Forelimb muscle (tissue), 1 donor: ENCODE measurements around the gene IFT57. TPM values are rescaled to one million over a fixed set of nuclear protein-coding genes. Genes with fewer than 3 reads are reported as not detected.
"Not testable (repeated sequence)": the region's sequence is repeated elsewhere in the genome, so short reads cannot be mapped to it uniquely, and the experiment has no call there.

Source experiments
- DNase-seq: peaks from one replicate; pipeline ENCODE4 v3.0.0-alpha.2; 2013; ENCODE audit warnings: low read depth
- polyA plus RNA-seq: library from polyadenylated mRNA; unstranded; fragments of 120-200 nt; gene quantifications from one replicate; pipeline ENCODE4 v1.2.1, GENCODE V29; 2013; ENCODE audit not compliant: insufficient read length

Gene IFT57, protein sequence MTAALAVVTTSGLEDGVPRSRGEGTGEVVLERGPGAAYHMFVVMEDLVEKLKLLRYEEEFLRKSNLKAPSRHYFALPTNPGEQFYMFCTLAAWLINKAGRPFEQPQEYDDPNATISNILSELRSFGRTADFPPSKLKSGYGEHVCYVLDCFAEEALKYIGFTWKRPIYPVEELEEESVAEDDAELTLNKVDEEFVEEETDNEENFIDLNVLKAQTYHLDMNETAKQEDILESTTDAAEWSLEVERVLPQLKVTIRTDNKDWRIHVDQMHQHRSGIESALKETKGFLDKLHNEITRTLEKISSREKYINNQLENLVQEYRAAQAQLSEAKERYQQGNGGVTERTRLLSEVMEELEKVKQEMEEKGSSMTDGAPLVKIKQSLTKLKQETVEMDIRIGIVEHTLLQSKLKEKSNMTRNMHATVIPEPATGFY
- polyA plus RNA-seq = 24.6 TPM

DNA sequence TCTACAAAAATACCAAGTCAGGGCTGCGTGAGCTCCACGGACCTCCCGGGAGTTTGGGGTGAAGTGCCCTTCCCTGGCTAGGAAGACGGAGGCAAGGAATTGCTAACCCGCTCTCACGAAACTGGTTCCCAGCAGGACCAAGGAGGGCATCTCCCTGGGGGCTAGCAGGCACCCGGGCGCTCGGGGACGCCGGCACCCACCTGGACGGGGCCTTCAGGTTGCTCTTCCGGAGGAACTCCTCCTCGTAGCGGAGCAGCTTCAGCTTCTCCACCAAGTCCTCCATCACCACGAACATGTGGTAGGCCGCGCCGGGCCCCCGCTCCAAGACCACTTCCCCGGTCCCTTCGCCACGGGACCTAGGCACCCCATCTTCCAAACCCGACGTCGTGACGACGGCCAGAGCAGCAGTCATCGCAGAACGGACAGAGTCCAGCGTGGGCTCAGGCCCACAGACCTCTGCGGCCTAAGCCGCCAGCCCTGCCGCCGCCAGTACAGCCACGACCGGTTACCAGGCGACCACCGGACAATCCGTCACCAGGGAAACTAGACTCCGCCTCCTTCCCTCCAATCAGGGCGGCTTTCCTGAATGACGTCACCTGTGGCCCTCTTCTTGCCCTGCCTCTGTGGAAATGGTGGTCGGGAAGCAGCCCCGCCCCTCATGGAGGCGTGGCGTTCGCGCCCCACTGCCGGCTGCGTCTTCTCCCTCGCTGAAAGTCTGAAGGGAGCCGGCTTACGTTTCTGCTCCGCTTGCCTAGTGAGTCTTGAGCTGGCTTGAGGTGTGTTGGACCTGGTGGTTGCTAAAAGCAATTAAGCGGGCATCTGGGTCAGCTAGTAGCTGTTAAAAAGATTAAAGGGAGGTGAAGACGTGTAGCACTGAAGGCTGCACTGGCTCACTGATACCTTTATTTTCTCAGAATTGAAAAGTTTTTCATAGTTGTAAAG is at the start of gene IFT57:
TSS of gene IFT57 (minus strand) at position 514 of the 942 bp plus-strand sequence. CDS start at position 412, 102 bp downstream.
- peak; percentile 99 for DNase-seq

DNA sequence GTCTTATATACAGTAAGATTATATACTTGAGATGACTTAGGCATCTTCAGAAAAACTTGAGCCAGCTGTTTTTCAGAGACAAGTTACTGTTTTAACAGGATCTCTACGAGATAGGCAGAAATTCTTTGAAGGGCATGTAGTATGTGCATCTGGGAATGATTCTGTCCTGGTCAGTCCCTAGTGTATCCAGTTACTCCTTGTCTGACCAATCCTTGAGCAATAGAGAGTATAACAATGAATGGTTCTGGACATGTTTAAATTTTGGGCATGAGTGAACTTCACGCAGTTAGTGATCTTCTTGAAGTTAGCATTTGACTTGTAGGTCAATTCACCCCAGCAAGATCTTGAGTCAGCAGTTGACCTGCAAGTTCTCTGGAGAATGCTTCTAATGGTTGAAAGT is 49.4 kb upstream of the IFT57 start:
- DNase-seq = no peak

DNA sequence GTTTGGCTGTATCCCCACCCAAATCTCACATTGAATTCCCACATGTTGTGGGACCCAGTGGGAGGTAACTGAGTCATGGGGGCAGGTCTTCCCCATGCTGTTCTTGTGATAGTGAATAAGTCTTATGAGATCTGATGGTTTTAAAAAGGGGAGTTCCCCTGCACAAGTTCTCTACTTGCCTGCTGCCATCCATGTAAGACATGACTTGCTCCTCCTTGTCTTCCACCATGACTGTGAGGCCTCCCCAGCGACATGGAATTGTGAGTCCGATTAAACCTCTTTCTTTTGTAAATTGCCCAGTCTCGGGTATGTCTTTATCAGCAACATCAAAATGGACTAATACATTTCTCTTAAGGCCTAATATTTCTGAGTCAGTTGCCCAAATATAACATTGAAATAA is 46.0 kb upstream of the IFT57 start:
- not testable (repeated sequence) for DNase-seq

DNA sequence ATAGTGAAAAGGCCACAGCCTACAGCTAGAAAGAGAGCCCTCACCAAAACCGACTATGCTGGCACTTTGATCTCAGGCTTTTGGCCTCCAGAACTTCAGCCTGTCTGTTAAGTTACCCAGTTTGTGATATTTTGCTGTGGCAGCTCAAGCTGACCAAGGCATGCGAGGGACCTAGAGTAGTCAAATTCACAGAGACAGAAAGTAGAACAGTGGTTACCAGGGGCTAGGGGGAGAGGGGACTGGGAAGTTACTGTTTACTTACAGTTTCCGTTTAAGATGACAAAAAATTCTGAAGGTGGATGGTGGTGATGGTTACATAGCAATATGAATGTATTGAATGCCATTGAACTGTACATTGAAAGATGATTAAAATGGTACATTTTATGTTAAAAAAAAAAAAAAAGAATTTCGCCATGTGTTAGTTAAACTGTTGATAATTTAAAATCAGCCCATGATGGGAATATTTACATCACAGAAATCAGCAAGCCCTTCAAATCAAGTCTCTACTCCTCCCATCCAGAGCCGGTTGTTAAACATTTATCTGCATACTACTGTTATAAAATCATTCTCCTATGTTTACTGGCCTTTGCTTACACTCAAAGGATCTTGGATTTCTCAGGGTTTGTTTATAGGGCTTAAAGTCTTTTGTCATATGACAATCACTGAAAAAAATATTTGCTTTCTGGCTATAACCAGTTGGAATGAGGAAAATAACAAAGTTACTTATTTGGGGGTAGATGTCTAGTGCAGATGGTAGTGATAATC is 42.5 kb upstream of the IFT57 start:
- DNase-seq = not testable (repeated sequence)

DNA sequence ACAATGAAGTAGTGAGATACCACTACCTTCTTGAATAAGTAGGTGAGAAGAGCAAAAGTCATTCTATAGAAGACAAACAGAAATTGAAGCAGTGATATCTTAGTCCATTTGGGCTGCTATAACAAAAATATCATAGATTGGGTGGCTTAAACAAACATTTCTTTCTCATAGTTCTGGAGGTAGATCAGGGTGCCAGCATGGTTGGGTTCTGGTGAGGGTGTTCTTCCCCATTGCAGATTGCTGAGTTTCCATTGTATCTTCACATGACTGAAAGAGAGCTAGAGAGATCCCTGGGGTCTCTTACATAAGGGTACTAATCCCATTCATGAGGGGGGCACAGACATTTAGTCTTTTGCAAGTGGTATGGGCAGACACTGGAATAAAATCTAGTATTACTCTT is 32.9 kb upstream of the IFT57 start:
- no peak for DNase-seq

DNA sequence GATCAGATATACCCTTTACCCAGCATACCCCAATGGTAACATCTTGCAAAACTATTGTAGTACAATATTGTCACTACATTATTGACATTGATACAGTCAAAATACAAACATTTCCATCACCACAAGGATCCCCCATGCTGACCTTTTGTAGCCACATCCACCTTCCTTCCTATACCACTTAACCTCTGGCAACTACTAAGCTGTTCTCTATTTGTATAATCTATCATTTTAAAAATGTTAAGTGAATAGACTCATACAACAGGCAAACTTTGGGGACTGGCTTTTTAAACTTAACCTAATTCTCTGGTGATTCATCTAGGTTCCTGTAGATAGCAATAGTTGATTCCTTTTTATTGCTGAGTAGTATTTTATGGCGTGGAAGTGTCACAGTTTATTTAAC is 29.6 kb upstream of the IFT57 start:
- DNase-seq = no peak

DNA sequence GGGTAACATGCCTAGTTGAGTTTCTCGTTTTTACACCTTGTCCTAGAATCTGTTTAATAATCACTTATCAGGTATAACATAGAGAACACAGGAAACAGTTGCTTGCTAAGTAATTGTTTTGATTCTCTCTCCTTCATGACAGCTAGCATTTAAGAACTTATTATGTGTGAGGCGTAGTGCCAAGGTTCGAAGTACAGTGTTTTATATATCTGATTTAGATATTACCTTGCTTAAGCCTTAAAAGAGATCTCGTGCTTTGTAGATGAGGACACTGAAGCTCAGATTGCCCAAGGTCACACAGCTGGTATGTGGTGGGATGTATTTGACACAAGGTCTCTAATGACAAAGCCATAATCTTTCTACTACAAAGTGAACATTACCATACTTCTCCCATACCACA is 29.0 kb upstream of the IFT57 start:
- no peak for DNase-seq

DNA sequence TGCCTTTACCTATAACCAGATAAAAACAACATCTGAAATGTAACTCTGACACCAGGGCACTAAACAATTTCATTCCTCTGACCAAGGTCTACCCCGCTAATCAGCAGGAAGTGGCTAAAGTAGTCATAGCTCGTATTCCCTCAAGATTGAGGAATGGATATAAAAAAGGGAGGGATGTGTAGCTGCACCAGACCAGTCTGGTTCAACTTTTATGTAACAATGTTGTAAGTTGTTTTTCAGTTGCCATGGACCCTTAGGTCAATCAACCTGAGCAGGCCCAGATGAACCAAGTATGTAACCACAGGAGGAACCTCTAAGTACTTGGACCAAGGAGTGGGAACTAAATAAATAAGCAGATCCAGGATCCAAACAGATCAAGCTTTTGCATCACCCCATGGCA is 28.4 kb upstream of the IFT57 start:
- no peak for DNase-seq

DNA sequence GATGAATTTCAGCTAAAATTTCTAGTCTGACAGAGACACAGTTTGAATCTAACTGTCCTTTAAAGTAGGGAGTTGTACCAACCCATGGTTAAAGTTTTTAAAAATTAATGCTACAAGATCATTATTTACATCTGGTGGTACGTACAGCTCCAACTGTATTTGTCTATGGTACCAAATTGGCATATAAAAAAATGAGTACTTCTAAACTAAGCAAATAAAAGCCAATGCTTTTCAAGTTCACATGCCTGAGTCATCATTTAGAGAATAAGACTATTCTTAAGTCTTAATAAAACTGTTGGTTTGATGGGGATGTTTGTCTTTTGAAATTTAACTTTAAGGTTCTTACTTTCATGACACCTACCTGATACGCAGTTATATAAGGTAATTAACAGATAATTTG is 21.0 kb upstream of the IFT57 start:
- DNase-seq = no peak

DNA sequence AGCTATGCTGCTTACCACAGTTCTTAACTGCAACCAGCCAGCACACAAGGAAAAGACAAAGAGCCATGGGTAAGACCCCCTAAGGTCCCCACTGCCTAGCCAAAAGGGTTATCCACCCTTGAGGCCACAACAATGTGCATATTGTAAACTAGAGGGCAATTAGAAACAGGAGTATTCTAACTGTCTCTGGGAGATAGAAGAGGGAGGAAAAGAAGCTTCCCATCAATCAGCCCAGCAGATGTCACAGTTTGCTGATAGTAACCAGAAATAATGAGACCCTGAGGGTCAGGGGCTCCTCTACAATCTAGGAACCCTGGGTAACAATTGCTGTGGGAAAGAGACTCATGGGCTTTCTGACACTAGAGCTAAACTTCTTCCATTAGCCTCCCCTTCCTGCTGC is 20.6 kb upstream of the IFT57 start:
- DNase-seq = no peak

DNA sequence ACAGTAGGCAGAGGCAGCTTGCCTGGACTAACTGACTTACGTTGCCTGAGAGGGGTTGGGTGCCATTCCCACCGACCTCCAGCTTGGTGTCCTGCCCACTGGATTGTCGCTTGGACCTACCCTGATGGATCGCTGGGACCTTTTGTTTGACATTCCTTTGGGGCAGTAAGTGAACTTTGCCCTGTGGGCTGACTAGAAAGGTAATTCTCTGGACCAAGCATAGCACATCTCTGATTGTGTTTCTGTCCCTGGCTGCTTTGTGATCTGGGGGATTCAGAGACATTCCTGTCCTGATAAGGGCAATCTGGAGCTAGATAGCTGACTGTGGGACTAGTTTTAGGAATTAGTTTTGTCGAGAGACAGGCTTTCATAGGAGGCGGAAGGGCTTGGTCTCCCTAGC is 19.5 kb upstream of the IFT57 start:
- no peak for DNase-seq

DNA sequence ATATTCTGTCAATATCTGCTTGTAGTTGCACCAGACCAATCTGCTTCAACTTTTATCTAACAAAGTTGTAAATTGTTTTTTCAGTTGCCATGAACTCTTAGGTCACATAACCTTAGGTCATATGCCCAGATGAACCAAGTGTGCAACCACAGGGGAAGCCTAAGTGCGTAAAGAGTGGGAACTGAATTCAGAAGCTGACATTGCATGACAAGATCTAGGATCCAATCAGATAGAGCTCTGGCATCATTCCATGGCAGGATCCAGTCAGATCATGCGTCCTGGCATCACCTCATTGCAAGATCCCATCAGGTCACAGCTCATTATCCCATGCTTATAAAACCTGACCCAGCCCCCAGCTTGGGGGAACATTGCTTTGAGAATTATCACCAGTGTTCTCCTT is 18.9 kb upstream of the IFT57 start:
- DNase-seq = no peak

DNA sequence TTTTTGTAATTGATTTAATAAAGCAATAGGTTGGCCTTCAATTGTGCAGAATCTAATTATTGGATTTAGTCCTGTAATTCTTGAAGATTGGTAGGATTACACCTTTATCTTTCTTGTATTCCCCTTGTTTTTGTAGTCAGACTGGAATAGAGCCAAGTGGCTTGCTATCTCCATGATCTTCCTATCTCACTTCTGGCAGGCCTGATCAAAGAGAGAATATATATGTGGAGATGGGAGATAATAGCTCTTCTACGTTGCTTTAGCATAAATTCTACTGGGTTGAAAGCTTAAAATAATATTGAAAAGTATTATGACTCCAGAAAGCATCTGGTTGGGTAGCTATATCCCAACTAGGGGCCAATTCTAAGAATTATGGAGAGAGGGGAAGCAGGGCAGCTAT is 16.9 kb upstream of the IFT57 start:
- no peak for DNase-seq

DNA sequence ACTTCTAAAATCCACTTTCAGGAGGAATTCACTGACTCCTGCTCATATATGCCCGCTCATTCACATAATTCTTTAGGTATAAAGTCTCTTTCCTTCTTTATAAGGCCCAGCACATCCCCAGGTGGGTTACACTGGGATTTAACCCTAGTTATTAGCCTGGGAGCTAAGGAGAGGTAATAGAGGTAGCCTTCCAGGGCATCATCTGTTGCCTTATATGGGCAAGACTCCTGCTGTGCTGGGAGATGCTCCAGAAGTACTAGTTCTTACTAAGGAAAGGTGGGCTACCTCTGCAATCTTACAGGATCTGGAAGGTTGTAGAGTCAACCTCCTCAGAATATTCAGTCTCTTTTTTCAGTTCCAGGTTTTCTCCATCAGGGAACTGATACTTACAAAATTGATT is 13.1 kb upstream of the IFT57 start:
- DNase-seq = no peak

DNA sequence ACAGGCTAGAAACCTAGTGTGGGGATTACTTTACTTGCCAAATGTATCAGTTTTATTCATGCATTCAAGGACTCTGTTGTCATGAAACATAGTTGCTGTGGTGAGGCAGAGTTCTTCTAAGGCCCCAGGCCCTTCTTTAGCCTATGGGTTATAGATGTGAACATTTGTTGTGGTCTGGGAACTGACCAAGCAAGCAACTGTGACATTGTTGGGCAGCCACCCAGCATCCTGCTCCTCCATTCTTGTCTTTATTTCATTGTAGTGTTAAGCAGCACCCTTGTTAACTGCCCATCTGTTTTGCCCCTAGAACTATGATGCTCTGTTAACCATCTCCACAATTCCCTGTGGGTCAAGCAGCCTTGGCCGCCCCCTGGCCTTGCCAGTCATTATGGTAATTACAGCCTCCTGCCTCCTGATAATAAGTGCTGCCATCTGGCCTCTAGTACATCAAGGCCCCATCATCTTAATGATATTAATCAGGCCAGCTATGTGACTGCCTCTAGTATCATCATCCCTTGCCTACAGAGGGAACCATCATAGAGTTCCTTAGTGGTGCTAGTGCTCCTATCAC is 12.2 kb upstream of the IFT57 start:
- DNase-seq = no peak

DNA sequence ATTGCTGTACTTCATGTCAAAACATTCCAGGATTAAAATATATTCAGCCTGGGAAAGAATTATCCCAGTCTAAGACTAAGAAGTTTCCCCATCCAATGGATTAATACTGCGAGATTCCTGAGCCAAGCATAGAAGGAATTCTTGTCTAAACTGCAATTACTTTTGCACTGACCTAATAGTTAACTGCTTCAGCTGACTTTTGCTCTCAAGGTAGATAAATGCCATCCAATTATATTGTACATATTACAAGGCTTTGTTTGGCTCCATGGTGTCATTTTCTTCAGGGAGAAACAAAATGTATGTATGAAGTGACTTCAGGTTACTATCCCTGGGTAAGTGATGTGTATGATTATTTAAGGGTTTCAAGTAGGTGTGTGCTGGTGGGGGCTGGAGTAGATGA is 6.1 kb upstream of the IFT57 start:
- DNase-seq = no peak

DNA sequence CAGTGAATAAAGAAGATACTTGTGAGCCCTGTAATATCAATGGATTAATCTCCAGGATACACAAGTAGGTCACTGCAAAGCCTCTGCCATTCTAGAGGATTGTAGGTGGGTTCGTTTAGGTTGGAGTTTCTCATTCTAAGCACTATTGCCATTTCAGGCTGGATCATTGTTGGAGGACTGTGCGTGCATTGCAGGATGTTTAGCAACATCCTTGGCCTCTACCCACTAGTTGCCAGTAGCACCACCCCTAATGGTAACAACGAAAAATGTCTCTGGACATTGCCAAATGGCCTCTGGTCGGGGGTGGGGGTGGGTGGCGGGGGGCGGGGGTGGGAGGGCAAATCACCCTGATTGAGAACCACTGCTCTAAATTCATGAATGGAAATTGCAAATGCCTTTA is 4.9 kb upstream of the IFT57 start:
- DNase-seq = no peak

DNA sequence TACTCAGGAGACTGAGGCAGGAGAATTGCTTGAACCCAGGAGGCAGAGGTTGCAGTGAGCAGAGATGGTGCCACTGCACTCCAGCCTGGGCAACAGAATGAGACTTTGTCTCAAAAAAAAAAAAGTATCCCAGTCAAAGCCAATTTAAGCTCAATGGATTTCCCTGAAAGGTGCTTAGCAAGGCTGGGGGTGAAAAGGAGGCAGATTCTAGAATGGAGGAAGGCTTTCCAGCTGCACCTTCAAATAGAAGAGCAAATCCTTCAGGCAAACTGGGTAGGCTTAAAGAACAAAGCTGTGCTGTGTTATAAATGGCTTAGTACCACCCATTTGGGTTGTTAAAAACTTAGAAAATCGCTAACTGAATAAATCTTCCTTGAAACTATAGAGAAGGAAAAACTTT is 3.0 kb upstream of the IFT57 start:
- no peak for DNase-seq

DNA sequence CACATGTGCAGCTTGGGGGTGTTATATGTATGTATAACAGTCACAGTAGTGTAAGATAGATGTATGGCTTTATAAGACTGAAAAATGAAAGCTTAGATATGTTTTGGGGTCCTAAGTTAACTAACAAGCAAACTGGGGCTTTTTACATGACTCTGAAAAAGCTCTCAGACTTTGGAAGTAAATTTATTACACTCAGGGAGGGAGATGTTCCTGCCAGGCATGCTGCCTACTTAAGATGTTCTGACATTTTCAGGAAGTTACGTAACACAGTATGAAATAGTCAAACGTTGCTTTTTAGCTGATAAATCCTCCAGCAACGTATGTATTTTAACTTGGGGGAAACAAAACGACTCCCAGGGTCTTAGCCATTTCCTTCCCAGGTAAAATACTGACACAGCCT is 1.7 kb upstream of the IFT57 start:
- DNase-seq = no peak

DNA sequence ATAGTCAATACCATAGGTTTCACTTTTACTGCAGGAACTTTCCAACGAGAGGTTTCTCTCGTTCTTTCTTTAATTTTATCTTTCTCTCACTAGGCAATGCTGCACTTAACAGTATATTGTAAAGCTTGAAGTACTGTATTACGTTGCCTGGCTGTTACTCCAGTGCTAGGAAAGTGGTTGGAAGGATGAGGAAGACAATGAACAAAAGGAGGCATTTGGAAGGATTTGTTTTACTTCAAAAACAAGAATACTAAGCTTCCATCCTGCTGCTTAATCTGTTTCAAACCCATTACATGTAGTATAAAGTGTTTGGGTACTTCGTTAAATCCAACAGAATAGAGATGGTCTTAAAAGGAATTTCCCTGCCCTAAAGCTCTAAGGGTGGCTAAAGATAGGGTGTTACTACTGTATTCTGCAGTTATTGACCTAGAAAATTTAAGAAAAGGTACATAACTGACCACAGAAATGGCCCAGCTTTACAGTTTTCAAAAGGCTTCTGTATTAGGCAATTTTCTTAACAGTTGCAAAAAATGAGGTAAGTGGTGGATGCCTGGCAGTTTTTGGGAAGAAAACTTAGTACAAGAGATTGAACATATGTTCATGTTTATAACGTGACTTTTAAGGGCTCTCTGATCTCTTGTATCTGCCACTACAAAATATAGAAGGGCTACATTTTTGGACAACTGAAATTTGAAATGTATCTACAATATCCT is 785 bp upstream of the IFT57 start:
- DNase-seq = no peak

DNA sequence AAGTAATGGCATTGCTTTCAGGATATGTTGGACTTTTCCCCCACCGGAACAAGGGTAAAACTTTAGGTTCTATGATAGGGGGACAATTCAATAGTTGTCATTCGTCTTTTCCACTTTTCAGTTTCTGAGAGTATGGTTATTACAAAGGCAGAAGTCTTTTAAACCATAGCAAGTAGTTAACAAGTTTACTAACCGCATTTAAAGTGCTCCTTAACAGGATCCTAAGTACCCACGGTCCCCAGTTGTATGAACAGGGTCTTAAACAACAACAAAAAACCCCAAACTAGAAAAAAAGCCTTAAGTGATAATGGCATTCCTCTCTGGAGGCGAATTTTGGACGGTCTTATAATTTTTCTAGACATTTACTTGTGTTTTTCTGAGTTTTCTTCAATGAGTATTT is 831 bp downstream of the IFT57 start:
- no peak for DNase-seq
